HL-60 (cell line): ENCODE data around the gene DNAH7.

Experiments
- CTCF ChIP-seq: IDR thresholded peaks from one replicate; pipeline ENCODE4 v1.5.1; 2011; ENCODE audit warnings: low read length, control low read depth, inconsistent platforms; ENCODE audit not compliant: insufficient read depth
- GABPA ChIP-seq: IDR thresholded peaks from 2 replicates; pipeline ENCODE4 v1.6.1; 2012; ENCODE audit warnings: low read depth
- POLR2AphosphoS5 ChIP-seq: IDR thresholded peaks from 2 replicates; pipeline ENCODE4 v1.6.1; 2012; ENCODE audit warnings: low read depth

- TF ChIP-seq CTCF (no peak), GABPA (no peak), POLR2AphosphoS5 (no peak)
Observed at GRCh38 chr2:195834836-195835235, 233.8 kb downstream of the DNAH7 start.
